CD4-positive, alpha-beta T cell (primary cell): ENCODE measurements around the gene GMEB2. TPM values are rescaled to one million over a fixed set of nuclear protein-coding genes. Genes with fewer than 3 reads are reported as not detected.
A peak's percentile ranks its signal among the peaks of the same experiment; 100 is the strongest.

Experiments
- ATAC-seq: fragments of 200-7000 bp; cut with Tn5 transposase; one replicate; pipeline ENCODE4 v1.10.0; 2022; ENCODE audit warnings: mild to moderate bottlenecking; ENCODE audit not compliant: poor library complexity
- CTCF ChIA-PET: fragments of 350-600 bp; sonication (Branson Sonifier 250); formaldehyde crosslinking; loops from one replicate; lab custom pipeline; 2021; ENCODE audit warnings: antibody characterized with exemption, inconsistent platforms; lab: Charles Lee
- POLR2A ChIA-PET: fragments of 350-600 bp; sonication (Branson Sonifier 250); formaldehyde crosslinking; loops from one replicate; lab custom pipeline; 2021; ENCODE audit warnings: antibody characterized with exemption, inconsistent platforms; lab: Charles Lee
- DNase-seq, 14 experiments: peaks; one replicate each; pipeline ENCODE4 v3.0.0-alpha.2; 2013 to 2020; ENCODE audit warnings: mixed read lengths in 2 of 14
- H3K27ac ChIP-seq, 2 donors: one replicate each; pipeline versions ENCODE4 v1.5.1 to v1.7.0; 2013; ENCODE audit warnings: low read length in 2 of 2, low read depth in 1 of 2, mild to moderate bottlenecking in 1 of 2
- H3K27me3 ChIP-seq, 2 experiments: 1 replicate in 1 of 2; 2 replicates in 1 of 2; pipeline versions ENCODE4 v1.6.1 to v1.7.0; 2013; ENCODE audit warnings: low read length in 2 of 2, control low read depth in 1 of 2, mild to moderate bottlenecking in 1 of 2, moderate library complexity in 1 of 2; ENCODE audit not compliant: insufficient read depth in 2 of 2, control insufficient read depth in 1 of 2
- H3K36me3 ChIP-seq: one replicate; pipeline ENCODE4 v1.6.1; 2013; ENCODE audit warnings: low read length, control low read depth; ENCODE audit not compliant: insufficient read depth
- H3K4me1 ChIP-seq: one replicate; pipeline ENCODE4 v1.6.1; 2013; ENCODE audit warnings: low read length, control low read depth; ENCODE audit not compliant: insufficient read depth
- H3K4me3 ChIP-seq: one replicate; pipeline ENCODE4 v1.5.1; 2013; ENCODE audit warnings: mild to moderate bottlenecking, low read length, moderate library complexity
- H3K9me3 ChIP-seq, 2 experiments: 1 replicate in 1 of 2; 2 replicates in 1 of 2; pipeline versions ENCODE4 v1.6.1 to v1.7.0; 2013; ENCODE audit warnings: low read length in 2 of 2, mild to moderate bottlenecking in 2 of 2, control low read depth in 1 of 2, moderate library complexity in 1 of 2; ENCODE audit not compliant: control insufficient read depth in 1 of 2, insufficient read depth in 1 of 2
- H3K27ac Mint-ChIP-seq: one replicate; pipeline ENCODE4 v1.8.0; 2020; ENCODE audit warnings: mixed read lengths
- H3K27me3 Mint-ChIP-seq: one replicate; pipeline ENCODE4 v1.8.0; 2021; ENCODE audit warnings: mixed read lengths
- H3K36me3 Mint-ChIP-seq: one replicate; pipeline ENCODE4 v1.8.0; 2021; ENCODE audit warnings: low read depth, mixed read lengths
- H3K4me1 Mint-ChIP-seq: one replicate; pipeline ENCODE4 v1.8.0; 2021; ENCODE audit warnings: low read depth, mixed read lengths
- H3K4me3 Mint-ChIP-seq: one replicate; pipeline ENCODE4 v1.8.0; 2020; ENCODE audit warnings: mild to moderate bottlenecking, mixed read lengths
- H3K9me3 Mint-ChIP-seq: one replicate; pipeline ENCODE4 v1.8.0; 2020; ENCODE audit warnings: mixed read lengths
- intact Hi-C, 2 experiments: fragments of 100-400 bp; cut with DNase I in 1 of 2; cut with micrococcal nuclease in 1 of 2; formaldehyde crosslinking; loops; one replicate each; pipeline versions ENCODE4 v1.15.1 to v1.9.0; 2023 to 2025; cut with DNase I, micrococcal nuclease
- total RNA-seq, 174 experiments: library from RNA in 2 of 174; stranded (reverse) in 2 of 174; gene quantifications; one replicate each; pipeline ENCODE4 v1.2.3 and lab custom pipeline; 2021 to 2026
- TF ChIP-seq, protein P1 (sequence below): fragments of 200-600 bp; IDR thresholded peaks from one replicate; pipeline ENCODE4 v1.8.0; 2022; ENCODE audit warnings: antibody characterized with exemption, mild to moderate bottlenecking

GMEB2 gene
- total RNA-seq, 2 experiments from 2014 or later = 32.9 to 34.0 TPM

- Mint-ChIP-seq H3K4me3 (peak overlapping the region; percentile 78), H3K4me1 (peaks cover 16% of the 10 kb centered on the region), H3K27me3 (no peaks in the 10 kb centered on the region), H3K36me3 (no peaks in the 10 kb centered on the region), H3K9me3 (no peaks in the 10 kb centered on the region), H3K27ac (peak overlapping the region; percentile 33)
- H3K4me1 ChIP-seq = peaks cover 47% of the 10 kb centered on the region
- no peaks in the 10 kb centered on the region for H3K27me3 ChIP-seq
- ChIA-PET CTCF (interaction anchor here (0.7 to 1.7 kb wide), 3 partner anchors 12 to 296 kb away, joined by 3 to 5 read pairs (median 3); partner anchors contain the start of genes PTK6 and TPD52L2), POLR2A (interaction anchor here (0.9 to 3.2 kb wide), 15 partner anchors 10 to 494 kb away, joined by 3 to 16 read pairs (median 4); partner anchors contain the start of genes GMEB2, PPDPF, SAMD10 and TCEA2)
- intact Hi-C loops = loop anchor here in 1 of 2 experiments (2.0 kb wide), 1 partner anchor 16 kb away; no protein-coding TSS in a partner anchor
- H3K9me3 ChIP-seq = peaks cover 0 to 7% of the 10 kb centered on the region in 2 experiments
- TF ChIP-seq, protein P1, sequence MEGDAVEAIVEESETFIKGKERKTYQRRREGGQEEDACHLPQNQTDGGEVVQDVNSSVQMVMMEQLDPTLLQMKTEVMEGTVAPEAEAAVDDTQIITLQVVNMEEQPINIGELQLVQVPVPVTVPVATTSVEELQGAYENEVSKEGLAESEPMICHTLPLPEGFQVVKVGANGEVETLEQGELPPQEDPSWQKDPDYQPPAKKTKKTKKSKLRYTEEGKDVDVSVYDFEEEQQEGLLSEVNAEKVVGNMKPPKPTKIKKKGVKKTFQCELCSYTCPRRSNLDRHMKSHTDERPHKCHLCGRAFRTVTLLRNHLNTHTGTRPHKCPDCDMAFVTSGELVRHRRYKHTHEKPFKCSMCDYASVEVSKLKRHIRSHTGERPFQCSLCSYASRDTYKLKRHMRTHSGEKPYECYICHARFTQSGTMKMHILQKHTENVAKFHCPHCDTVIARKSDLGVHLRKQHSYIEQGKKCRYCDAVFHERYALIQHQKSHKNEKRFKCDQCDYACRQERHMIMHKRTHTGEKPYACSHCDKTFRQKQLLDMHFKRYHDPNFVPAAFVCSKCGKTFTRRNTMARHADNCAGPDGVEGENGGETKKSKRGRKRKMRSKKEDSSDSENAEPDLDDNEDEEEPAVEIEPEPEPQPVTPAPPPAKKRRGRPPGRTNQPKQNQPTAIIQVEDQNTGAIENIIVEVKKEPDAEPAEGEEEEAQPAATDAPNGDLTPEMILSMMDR = no peak
- ATAC-seq = peak; percentile 40
- peaks cover 22% of the 10 kb centered on the region for H3K36me3 ChIP-seq
- H3K4me3 ChIP-seq = peak overlapping the region; percentile 52
- DNase-seq = peak in 3 of 14 experiments; percentile 33 to 47 (median 35)
- H3K27ac ChIP-seq = no peak overlapping the region
Measured at GRCh38 chr20:63568170-63568981, 58.5 kb downstream of the GMEB2 start.

DNA sequence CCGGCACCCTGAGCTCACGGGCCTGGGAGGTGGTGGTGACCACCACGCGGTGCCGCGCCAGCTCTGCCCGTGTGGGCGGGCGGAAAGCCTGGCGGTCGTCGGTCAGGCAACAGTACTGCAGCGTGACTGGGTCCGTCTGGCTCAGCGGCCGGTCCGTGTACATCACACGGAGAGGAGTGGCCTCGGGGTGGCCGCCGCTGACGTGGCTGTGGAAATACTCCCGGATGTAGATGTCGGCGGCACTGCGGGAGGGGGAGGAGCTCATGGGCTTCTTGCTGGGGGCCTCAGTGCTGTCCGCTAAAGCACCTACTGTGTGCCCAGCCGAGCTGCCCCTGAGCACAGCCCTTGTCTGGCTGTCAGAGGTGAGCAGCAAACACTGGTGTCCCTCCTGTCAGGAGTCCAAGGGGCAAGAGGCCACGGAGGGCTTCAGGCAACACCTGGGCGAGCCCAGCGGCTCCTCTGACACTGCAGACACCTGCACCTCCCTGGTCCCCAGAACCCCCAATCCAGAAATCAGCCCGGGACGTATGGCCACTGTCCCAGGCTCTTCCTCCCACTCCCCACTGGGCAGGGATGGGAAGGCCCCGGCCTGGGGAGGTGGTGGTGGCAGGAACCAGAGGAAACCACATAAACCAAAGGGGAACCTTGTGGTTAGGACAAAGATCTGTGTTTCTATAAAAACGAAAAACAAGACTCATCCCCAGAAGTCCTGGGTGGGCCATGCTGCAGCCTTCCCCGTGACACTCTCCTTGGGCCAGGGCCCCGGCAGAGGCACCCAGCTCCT lies 59.3 kb downstream of the GMEB2 start:
- H3K27me3 Mint-ChIP-seq = no peaks in the 10 kb centered on the region
- H3K27me3 ChIP-seq = no peaks in the 10 kb centered on the region
- H3K27ac ChIP-seq = no peak overlapping the region
- peaks cover 0 to 3% of the 10 kb centered on the region in 2 experiments for H3K9me3 ChIP-seq
- peak overlapping the region; percentile 78 for H3K4me3 Mint-ChIP-seq
- H3K36me3 Mint-ChIP-seq = no peaks in the 10 kb centered on the region
- no peaks in the 10 kb centered on the region for H3K9me3 Mint-ChIP-seq
- peaks cover 16% of the 10 kb centered on the region for H3K4me1 Mint-ChIP-seq
- H3K4me1 ChIP-seq = peaks cover 39% of the 10 kb centered on the region
- POLR2A ChIA-PET = interaction anchor here (0.6 to 3.2 kb wide), 14 partner anchors 12 to 495 kb away, joined by 3 to 16 read pairs (median 4); partner anchors contain the start of genes GMEB2, PPDPF, SAMD10 and TCEA2
- peak overlapping the region; percentile 52 for H3K4me3 ChIP-seq
- TF ChIP-seq, protein P1 = no peak
- peak overlapping the region; percentile 33 for H3K27ac Mint-ChIP-seq
- ATAC-seq (peak; percentile 57), DNase-seq (peak; percentile 25 to 82 (median 38))
- CTCF ChIA-PET = interaction anchor here (0.7 to 1.7 kb wide), 3 partner anchors 13 to 297 kb away, joined by 3 read pairs; partner anchors contain the start of genes PTK6 and TPD52L2
- peaks cover 23% of the 10 kb centered on the region for H3K36me3 ChIP-seq
- intact Hi-C loops = loop anchor here in 1 of 2 experiments (2.0 kb wide), 1 partner anchor 15 kb away; no protein-coding TSS in a partner anchor

DNA sequence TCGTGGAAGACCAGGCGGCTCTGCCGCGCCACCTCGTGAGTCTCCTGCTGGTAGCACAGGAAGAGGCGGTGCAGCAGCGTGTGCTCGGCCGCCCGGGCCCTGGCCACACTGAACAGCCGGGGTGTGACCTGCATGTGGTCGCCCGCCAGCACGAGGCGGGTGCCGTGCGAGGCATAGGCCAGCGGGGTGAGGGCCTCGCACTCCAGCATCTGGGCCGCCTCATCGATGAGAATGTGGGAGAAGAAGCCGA lies 59.8 kb downstream of the GMEB2 start:
- H3K36me3 Mint-ChIP-seq = no peaks in the 10 kb centered on the region
- no peak overlapping the region for H3K27ac Mint-ChIP-seq
- Histone ChIP-seq H3K9me3 (peaks cover 0 to 3% of the 10 kb centered on the region in 2 experiments), H3K36me3 (peaks cover 28% of the 10 kb centered on the region), H3K4me3 (no peak overlapping the region), H3K27ac (no peak overlapping the region), H3K4me1 (peaks cover 35% of the 10 kb centered on the region), H3K27me3 (no peaks in the 10 kb centered on the region)
- CTCF ChIA-PET = interaction anchor here (1.5 to 1.7 kb wide), 2 partner anchors 14 to 30 kb away, joined by 3 read pairs; partner anchors contain the start of gene PTK6
- peak overlapping the region; percentile 30 for H3K4me3 Mint-ChIP-seq
- no peaks in the 10 kb centered on the region for H3K9me3 Mint-ChIP-seq
- DNase-seq = peak in 1 of 14 experiments; percentile 38
- peaks cover 16% of the 10 kb centered on the region for H3K4me1 Mint-ChIP-seq
- ATAC-seq = no peak
- intact Hi-C loops = no loop called here
- TF ChIP-seq, protein P1 = no peak
- POLR2A ChIA-PET = interaction anchor here (0.6 to 3.2 kb wide), 7 partner anchors 12 to 173 kb away, joined by 3 to 16 read pairs (median 5); partner anchors contain the start of gene PPDPF
- H3K27me3 Mint-ChIP-seq = no peaks in the 10 kb centered on the region
